SK-N-SH (cell line): ENCODE measurements around the gene GSK3B. TPM values are rescaled to one million over a fixed set of nuclear protein-coding genes. Genes with fewer than 3 reads are reported as not detected.
A peak's percentile ranks its signal among the peaks of the same experiment; 100 is the strongest.

Experiments
- CTCF ChIA-PET: fragments of 300-600, 350-600 bp; formaldehyde crosslinking; extraction: SDS; loops from one replicate; lab custom pipeline; 2021; lab: Yijun Ruan, JAX
- POLR2A ChIA-PET: fragments of 350-600 bp; sonication (Branson Sonifier 250); formaldehyde crosslinking; extraction: SDS; loops from one replicate; lab custom pipeline; 2020; ENCODE audit warnings: antibody characterized with exemption, inconsistent platforms; lab: Yijun Ruan, JAX
- DNase-seq: peaks from one replicate; pipeline ENCODE4 v3.0.0; 2012
- H2AFZ ChIP-seq: fragments of 200-600 bp; sonication (generic); 2 replicates; pipeline ENCODE4 v1.8.1; 2016; ENCODE audit warnings: antibody characterized with exemption, mild to moderate bottlenecking, low read depth
- H3F3A ChIP-seq: fragments of 200-600 bp; sonication (generic); replicated peaks from 2 replicates; pipeline ENCODE3; 2016; ENCODE audit warnings: antibody characterized with exemption, mild to moderate bottlenecking; ENCODE audit not compliant: insufficient read depth
- H3K27ac ChIP-seq, 2 experiments: fragments of 200-500 bp in 1 of 2; fragments of 200-600 bp in 1 of 2; sonication (Bioruptor generic) in 1 of 2; sonication (generic), shearing (Covaris generic) in 1 of 2; 2 replicates each; pipeline versions ENCODE4 v1.5.1 to v1.6.1; 2014 to 2016; ENCODE audit warnings: low read depth in 2 of 2, inconsistent platforms in 1 of 2, low read length in 1 of 2, mild to moderate bottlenecking in 1 of 2, mixed read lengths in 1 of 2
- H3K27me3 ChIP-seq: fragments of 200-600 bp; sonication (generic), shearing (Covaris generic); 2 replicates; pipeline ENCODE4 v1.6.1; 2016; ENCODE audit warnings: mixed run types; ENCODE audit not compliant: insufficient read depth
- H3K36me3 ChIP-seq, 2 experiments: fragments of 200-500 bp in 1 of 2; fragments of 200-600 bp in 1 of 2; sonication (Bioruptor generic) in 1 of 2; sonication (generic) in 1 of 2; replicated peaks in 1 of 2; 2 replicates each; pipeline versions ENCODE3 to v1.5.1; 2014 to 2016; ENCODE audit warnings: low read length in 1 of 2, mild to moderate bottlenecking in 1 of 2; ENCODE audit not compliant: insufficient read depth in 2 of 2, control insufficient read depth in 1 of 2
- H3K4me1 ChIP-seq, 2 experiments: fragments of 200-500 bp in 1 of 2; fragments of 200-600 bp in 1 of 2; sonication (Bioruptor generic) in 1 of 2; sonication (generic), shearing (Covaris generic) in 1 of 2; 2 replicates each; pipeline versions ENCODE4 v1.5.1 to v1.6.1; 2014 to 2016; ENCODE audit warnings: low read depth in 1 of 2, low read length in 1 of 2, mixed run types in 1 of 2; ENCODE audit not compliant: insufficient read depth in 2 of 2, control insufficient read depth in 1 of 2
- H3K4me2 ChIP-seq: fragments of 200-600 bp; sonication (generic), shearing (Covaris generic); 2 replicates; pipeline ENCODE4 v1.6.1; 2017; ENCODE audit warnings: mixed run types
- H3K4me3 ChIP-seq, 2 experiments: fragments of 200-500 bp in 1 of 2; fragments of 200-600 bp in 1 of 2; sonication (Bioruptor generic) in 1 of 2; sonication (generic), shearing (Covaris generic) in 1 of 2; 2 replicates each; pipeline versions ENCODE4 v1.5.1 to v1.8.1; 2014 to 2016; ENCODE audit warnings: low read depth in 2 of 2, inconsistent platforms in 1 of 2, low read length in 1 of 2, mild to moderate bottlenecking in 1 of 2, mixed read lengths in 1 of 2, moderate library complexity in 1 of 2
- H3K79me2 ChIP-seq: fragments of 200-600 bp; sonication (generic); 2 replicates; pipeline ENCODE4 v1.8.1; 2017; ENCODE audit warnings: mild to moderate bottlenecking; ENCODE audit not compliant: insufficient read depth
- H3K9ac ChIP-seq: fragments of 200-600 bp; sonication (generic); 2 replicates; pipeline ENCODE4 v1.6.1; 2017; ENCODE audit warnings: mixed run types
- H3K9me2 ChIP-seq: fragments of 200-600 bp; sonication (generic); 2 replicates; pipeline ENCODE4 v1.6.1; 2017; ENCODE audit warnings: mixed run types
- H3K9me3 ChIP-seq: fragments of 200-600 bp; sonication (generic); 2 replicates; pipeline ENCODE4 v1.6.1; 2017; ENCODE audit warnings: mixed run types, mild to moderate bottlenecking, moderate library complexity
- H4K20me1 ChIP-seq: fragments of 200-600 bp; sonication (generic); 2 replicates; pipeline ENCODE4 v1.6.1; 2017; ENCODE audit warnings: mild to moderate bottlenecking, mixed run types; ENCODE audit not compliant: insufficient read depth
- CHD2 ChIP-seq: fragments of 150-350 bp; IDR thresholded peaks from 2 replicates; pipeline ENCODE4 v1.6.1; 2018; ENCODE audit warnings: low read length; ENCODE audit not compliant: partially characterized antibody
- FOSL2 ChIP-seq: IDR thresholded peaks from 2 replicates; pipeline ENCODE4 v1.4.0; 2012; ENCODE audit warnings: low read depth, mild to moderate bottlenecking, moderate library complexity, borderline replicate concordance
- FOXJ3 ChIP-seq: sonication (generic); formaldehyde crosslinking; IDR thresholded peaks from 2 replicates; pipeline ENCODE4 v1.5.1; 2020; ENCODE audit warnings: mild to moderate bottlenecking, missing genetic modification reagents
- FOXM1 ChIP-seq: IDR thresholded peaks from 2 replicates; pipeline ENCODE4 v1.4.0; 2012; ENCODE audit warnings: low read depth, mild to moderate bottlenecking
- GABPA ChIP-seq: IDR thresholded peaks from 2 replicates; pipeline ENCODE4 v1.4.0; 2012; ENCODE audit warnings: low read depth, mild to moderate bottlenecking
- GATA2 ChIP-seq: sonication (generic); formaldehyde crosslinking; IDR thresholded peaks from 2 replicates; pipeline ENCODE4 v1.5.0; 2020; ENCODE audit warnings: mild to moderate bottlenecking, missing genetic modification reagents
- NFIC ChIP-seq: IDR thresholded peaks from 2 replicates; pipeline ENCODE4 v1.4.0; 2012; ENCODE audit warnings: borderline replicate concordance
- NRF1 ChIP-seq: IDR thresholded peaks from 2 replicates; pipeline ENCODE4 v1.6.1; 2012; ENCODE audit warnings: low read depth, mild to moderate bottlenecking, low read length
- POLR2AphosphoS5 ChIP-seq: IDR thresholded peaks from 2 replicates; pipeline ENCODE4 v1.6.1; 2012; ENCODE audit warnings: low read depth, low read length
- RFX5 ChIP-seq: IDR thresholded peaks from 2 replicates; pipeline ENCODE4 v1.6.1; 2012; ENCODE audit warnings: mild to moderate bottlenecking, improper control_type of control experiment, low read length
- SIN3A ChIP-seq: IDR thresholded peaks from 2 replicates; pipeline ENCODE4 v1.6.1; 2012; ENCODE audit warnings: low read depth, mild to moderate bottlenecking, low read length, moderate library complexity, borderline replicate concordance
- SMC3 ChIP-seq: IDR thresholded peaks from 2 replicates; pipeline ENCODE4 v1.6.1; 2012; ENCODE audit warnings: low read depth, low read length, improper control_type of control experiment
- TAF1 ChIP-seq: IDR thresholded peaks from 2 replicates; pipeline ENCODE4 v1.6.1; 2012; ENCODE audit warnings: low read depth, mild to moderate bottlenecking, low read length, moderate library complexity, borderline replicate concordance
- TCF12 ChIP-seq: IDR thresholded peaks from 2 replicates; pipeline ENCODE4 v1.4.0; 2012
- YY1 ChIP-seq: IDR thresholded peaks from 2 replicates; pipeline ENCODE4 v1.4.0; 2012; ENCODE audit warnings: low read depth, mild to moderate bottlenecking
- WGBS: methylation state at CpG from one replicate; pipeline ENCODE4 v1.1.6; 2017; ENCODE audit warnings: low lambda C conversion rate; 5-methylcytosine and 5-hydroxymethylcytosine counted together
- polyA plus RNA-seq, 3 experiments: library from polyadenylated mRNA; depleted of rRNA; stranded (reverse); fragments of >200 nt; gene quantifications; 2 replicates each; pipeline ENCODE4 v1.2.3, GENCODE V29; 2012
- TF ChIP-seq, protein P1 (sequence below): fragments of 150-350 bp; IDR thresholded peaks from 2 replicates; pipeline ENCODE4 v1.6.1; 2017; ENCODE audit warnings: antibody characterized with exemption, low read length, low read depth, borderline replicate concordance
- TF ChIP-seq, protein P2 (sequence below): fragments of 200-600 bp; sonication (generic); IDR thresholded peaks from 2 replicates; pipeline ENCODE4 v1.6.1; 2017; ENCODE audit warnings: antibody characterized with exemption, mild to moderate bottlenecking, moderate library complexity
- TF ChIP-seq, protein P3 (sequence below): IDR thresholded peaks from 2 replicates; pipeline ENCODE4; 2012
- TF ChIP-seq, protein P4 (sequence below): IDR thresholded peaks from 2 replicates; pipeline ENCODE4 v1.4.0; 2012; ENCODE audit warnings: low read depth, borderline replicate concordance

The GSK3B gene
- polyA plus RNA-seq, 1 of the 3 experiments (the other 2 are of a cell fraction) = 15.9 TPM

DNA sequence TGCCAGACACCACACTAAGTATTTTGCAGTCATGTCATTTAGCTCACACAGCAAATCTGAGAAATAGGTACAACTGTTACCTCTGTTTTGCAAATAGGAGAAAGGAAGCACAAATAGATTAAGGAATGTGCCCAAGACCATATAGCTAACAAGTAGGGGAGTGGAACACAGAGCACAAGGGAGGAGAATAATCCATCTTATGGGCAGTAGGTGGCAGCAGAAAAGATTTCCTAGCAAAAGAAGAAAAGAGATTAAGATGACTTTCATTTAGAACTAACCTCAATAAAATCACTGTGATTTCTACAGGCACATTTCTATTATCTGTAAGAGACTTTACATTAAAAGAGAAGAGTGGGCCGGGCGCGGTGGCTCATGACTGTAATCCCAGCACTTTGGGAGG lies 263.2 kb downstream of the GSK3B start:
- no peaks in the 10 kb centered on the region for H3K27me3 ChIP-seq
- H3F3A ChIP-seq = no peaks in the 10 kb centered on the region
- H3K9me2 ChIP-seq = no peaks in the 10 kb centered on the region
- WGBS = 96% methylated on average over 3 of the region's 3 CpGs
- H4K20me1 ChIP-seq = no peaks in the 10 kb centered on the region; the same call in 1 of the 2 replicates
- no peaks in the 10 kb centered on the region for H3K9me3 ChIP-seq
- peaks cover 5 to 15% of the 10 kb centered on the region in 2 experiments; a peak in 3 of 4 replicates for H3K4me1 ChIP-seq
- no peak overlapping the region for H3K4me3 ChIP-seq
- peaks cover 7% of the 10 kb centered on the region for H3K79me2 ChIP-seq
- no peak overlapping the region for H2AFZ ChIP-seq
- TF ChIP-seq, protein P1, sequence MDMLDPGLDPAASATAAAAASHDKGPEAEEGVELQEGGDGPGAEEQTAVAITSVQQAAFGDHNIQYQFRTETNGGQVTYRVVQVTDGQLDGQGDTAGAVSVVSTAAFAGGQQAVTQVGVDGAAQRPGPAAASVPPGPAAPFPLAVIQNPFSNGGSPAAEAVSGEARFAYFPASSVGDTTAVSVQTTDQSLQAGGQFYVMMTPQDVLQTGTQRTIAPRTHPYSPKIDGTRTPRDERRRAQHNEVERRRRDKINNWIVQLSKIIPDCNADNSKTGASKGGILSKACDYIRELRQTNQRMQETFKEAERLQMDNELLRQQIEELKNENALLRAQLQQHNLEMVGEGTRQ = no peak
- TF ChIP-seq NRF1 (no peak), FOXM1 (no peak), FOXJ3 (CRISPR knock-in tag) (no peak), SIN3A (no peak)
- TF ChIP-seq, protein P2, sequence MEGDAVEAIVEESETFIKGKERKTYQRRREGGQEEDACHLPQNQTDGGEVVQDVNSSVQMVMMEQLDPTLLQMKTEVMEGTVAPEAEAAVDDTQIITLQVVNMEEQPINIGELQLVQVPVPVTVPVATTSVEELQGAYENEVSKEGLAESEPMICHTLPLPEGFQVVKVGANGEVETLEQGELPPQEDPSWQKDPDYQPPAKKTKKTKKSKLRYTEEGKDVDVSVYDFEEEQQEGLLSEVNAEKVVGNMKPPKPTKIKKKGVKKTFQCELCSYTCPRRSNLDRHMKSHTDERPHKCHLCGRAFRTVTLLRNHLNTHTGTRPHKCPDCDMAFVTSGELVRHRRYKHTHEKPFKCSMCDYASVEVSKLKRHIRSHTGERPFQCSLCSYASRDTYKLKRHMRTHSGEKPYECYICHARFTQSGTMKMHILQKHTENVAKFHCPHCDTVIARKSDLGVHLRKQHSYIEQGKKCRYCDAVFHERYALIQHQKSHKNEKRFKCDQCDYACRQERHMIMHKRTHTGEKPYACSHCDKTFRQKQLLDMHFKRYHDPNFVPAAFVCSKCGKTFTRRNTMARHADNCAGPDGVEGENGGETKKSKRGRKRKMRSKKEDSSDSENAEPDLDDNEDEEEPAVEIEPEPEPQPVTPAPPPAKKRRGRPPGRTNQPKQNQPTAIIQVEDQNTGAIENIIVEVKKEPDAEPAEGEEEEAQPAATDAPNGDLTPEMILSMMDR = peak; percentile 41
- TF ChIP-seq, all 33 proteins: peak for 1
- Histone ChIP-seq H3K9ac (no peak overlapping the region), H3K4me2 (no peak overlapping the region), H3K27ac (no peak overlapping the region), H3K36me3 (peaks cover 11 to 13% of the 10 kb centered on the region in 2 experiments)
- ChIA-PET POLR2A (no interaction called here), CTCF (interaction anchor here (1.1 to 2.1 kb wide), 4 partner anchors 8 to 414 kb away, joined by 3 to 5 read pairs (median 4); no protein-coding TSS in a partner anchor)
- no peak for DNase-seq

DNA sequence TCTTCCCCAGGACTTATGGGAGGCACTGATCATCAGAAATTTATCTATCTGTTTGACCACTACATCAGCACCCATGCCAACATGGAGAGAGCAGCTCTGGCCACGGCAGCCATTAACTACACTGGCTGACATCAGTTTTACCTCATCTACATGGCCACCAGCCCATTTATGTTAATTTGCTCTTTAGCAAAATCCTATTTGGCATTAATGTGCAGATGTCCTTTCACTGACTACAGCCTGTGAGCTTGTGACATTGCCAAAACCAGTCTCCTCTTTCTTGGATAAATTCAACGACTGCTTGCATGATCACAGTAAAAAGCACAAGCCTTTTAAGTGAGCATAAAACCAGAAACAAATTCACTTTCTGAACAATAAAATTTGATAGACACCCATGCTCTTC lies 264.8 kb downstream of the GSK3B start:
- no peak for TF ChIP-seq YY1
- TF ChIP-seq SMC3 = no peak
- TF ChIP-seq FOSL2 = no peak
- TF ChIP-seq POLR2AphosphoS5 = no peak
- no peak for TF ChIP-seq GABPA
- TF ChIP-seq CHD2 = no peak
- TF ChIP-seq GATA2 = no peak
- no peak for TF ChIP-seq NFIC
- TF ChIP-seq NRF1 = no peak
- TF ChIP-seq RFX5 = no peak
- TF ChIP-seq, protein P3, sequence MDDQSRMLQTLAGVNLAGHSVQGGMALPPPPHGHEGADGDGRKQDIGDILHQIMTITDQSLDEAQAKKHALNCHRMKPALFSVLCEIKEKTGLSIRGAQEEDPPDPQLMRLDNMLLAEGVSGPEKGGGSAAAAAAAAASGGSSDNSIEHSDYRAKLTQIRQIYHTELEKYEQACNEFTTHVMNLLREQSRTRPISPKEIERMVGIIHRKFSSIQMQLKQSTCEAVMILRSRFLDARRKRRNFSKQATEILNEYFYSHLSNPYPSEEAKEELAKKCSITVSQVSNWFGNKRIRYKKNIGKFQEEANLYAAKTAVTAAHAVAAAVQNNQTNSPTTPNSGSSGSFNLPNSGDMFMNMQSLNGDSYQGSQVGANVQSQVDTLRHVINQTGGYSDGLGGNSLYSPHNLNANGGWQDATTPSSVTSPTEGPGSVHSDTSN = no peak
- TF ChIP-seq, protein P4, sequence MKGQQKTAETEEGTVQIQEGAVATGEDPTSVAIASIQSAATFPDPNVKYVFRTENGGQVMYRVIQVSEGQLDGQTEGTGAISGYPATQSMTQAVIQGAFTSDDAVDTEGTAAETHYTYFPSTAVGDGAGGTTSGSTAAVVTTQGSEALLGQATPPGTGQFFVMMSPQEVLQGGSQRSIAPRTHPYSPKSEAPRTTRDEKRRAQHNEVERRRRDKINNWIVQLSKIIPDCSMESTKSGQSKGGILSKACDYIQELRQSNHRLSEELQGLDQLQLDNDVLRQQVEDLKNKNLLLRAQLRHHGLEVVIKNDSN = no peak
- TF ChIP-seq TCF12 = no peak
- no peak for TF ChIP-seq TAF1
- Histone ChIP-seq H3K27me3 (no peaks in the 10 kb centered on the region), H3K36me3 (peaks cover 13 to 24% of the 10 kb centered on the region in 2 experiments), H3K9me2 (no peaks in the 10 kb centered on the region), H3K9me3 (no peaks in the 10 kb centered on the region), H3K4me2 (no peak overlapping the region), H2AFZ (no peak overlapping the region), H3K79me2 (peaks cover 7% of the 10 kb centered on the region; the same call in 1 of the 2 replicates), H3K4me1 (peaks cover 5 to 15% of the 10 kb centered on the region in 2 experiments; a peak in 3 of 4 replicates), H3K4me3 (no peak overlapping the region), H3K27ac (peak overlapping the region in 1 of 2 experiments; percentile 16; a peak in 1 of 4 replicates), H4K20me1 (no peaks in the 10 kb centered on the region; the same call in 1 of the 2 replicates), H3F3A (no peaks in the 10 kb centered on the region), H3K9ac (no peak overlapping the region)
- ChIA-PET CTCF (interaction anchor here (1.6 to 2.1 kb wide), 2 partner anchors 36 to 730 kb away, joined by 5 read pairs; no protein-coding TSS in a partner anchor), POLR2A (interaction anchor here (1.3 kb wide), 1 partner anchor 265 kb away, joined by 3 read pairs; the partner anchor contains the start of gene GSK3B)
- 91% methylated on average over 2 of the region's 2 CpGs for WGBS
- DNase-seq = no peak
